NK-92 (cell line): Measurements from ENCODE around the gene B4GALT7.

ENCODE experiments used
- DNase-seq: peaks from one replicate; lab custom pipeline; 2025; ENCODE audit not compliant: unreplicated experiment; lab: John Stamatoyannopoulos, UW

B4GALT7 gene

GRCh38 chr5:177593511-177593910 lies 6.4 kb upstream of the B4GALT7 start:
- no peak for DNase-seq

DNA sequence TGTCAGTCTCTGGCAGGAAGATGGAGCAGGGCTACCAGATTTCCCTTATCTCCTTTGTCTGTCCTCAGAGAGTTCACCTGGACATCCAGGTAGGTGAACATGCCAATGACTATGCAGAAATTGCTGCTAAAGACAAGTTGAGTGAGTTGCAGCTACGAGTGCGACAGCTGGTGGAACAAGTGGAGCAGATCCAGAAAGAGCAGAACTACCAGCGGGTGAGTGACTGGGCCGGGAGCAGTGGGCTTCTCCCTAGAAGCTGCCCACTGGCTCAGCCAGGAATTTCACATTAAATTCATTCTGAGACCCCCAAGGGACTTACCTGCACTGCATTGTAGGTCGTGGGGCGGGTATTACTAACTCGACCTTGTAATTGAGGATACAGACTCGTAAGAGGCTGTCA lies 5.9 kb upstream of the B4GALT7 start:
- no peak for DNase-seq

DNA sequence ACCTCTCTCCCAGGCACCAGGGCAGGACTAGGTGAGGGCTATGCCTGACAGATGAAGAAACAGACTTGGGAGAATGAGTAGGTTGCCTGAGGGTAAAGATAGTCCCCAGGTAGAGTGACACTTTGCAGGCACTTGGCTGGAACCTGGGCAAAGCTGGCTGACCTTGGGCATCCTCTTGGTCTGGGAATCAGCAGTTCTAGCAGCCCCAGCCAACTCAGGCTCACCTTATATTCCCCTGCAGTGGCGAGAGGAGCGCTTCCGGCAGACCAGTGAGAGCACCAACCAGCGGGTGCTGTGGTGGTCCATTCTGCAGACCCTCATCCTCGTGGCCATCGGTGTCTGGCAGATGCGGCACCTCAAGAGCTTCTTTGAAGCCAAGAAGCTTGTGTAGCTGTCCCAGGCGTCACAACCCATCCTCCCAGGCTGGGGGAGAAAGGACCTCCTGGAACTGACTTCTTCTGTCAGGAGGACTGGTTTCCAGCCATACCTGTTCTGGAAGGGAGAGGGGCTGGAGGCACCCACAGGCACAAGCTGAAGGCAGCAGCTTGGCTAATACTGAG lies 4.8 kb upstream of the B4GALT7 start:
- DNase-seq: no peak

- DNase-seq: no peak
Measured at GRCh38 chr5:177595991-177596774, 3.7 kb upstream of the B4GALT7 start.

DNA sequence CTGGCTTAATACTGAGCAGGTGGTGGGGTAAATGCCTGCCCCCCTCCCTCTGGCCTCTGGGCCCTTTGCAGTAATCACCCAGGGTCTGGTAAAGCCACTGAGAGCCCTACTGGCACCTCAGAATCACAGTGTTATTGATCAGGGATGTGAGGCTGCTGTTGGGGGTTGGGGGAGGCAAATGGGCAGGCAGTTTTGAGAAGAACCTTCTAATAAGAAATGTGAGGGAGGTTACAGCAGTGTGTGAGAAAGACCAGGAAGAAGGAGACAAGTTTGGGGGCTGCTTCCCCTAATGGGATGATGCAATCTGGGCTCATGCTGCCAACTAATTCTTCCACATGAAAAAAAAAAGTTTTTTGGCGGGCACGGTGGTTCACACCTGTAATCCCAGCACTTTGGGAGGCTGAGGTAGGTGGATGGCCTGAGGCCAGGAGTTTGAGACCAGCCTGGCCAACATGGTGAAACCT lies 3.1 kb upstream of the B4GALT7 start:
- no peak for DNase-seq

DNA sequence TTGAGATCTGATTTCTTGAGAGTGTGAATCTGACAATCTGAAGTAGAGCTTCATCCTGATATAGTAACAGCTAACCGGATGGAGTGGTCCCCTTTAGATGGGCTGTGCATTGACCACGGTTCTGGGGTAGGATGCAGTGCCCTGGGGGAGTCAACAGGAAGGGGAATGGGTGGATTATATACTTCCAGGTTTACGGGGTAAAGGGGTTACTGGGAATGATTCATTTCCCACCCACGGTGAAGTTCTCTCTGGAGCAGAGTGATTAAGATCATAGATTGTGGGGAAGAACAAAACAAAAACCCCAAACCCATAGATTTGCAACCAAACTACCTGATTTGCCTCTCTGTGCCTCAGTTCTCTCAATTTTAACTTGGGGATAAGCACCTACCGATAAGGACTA lies 1.5 kb upstream of the B4GALT7 start:
- no peak for DNase-seq

DNA sequence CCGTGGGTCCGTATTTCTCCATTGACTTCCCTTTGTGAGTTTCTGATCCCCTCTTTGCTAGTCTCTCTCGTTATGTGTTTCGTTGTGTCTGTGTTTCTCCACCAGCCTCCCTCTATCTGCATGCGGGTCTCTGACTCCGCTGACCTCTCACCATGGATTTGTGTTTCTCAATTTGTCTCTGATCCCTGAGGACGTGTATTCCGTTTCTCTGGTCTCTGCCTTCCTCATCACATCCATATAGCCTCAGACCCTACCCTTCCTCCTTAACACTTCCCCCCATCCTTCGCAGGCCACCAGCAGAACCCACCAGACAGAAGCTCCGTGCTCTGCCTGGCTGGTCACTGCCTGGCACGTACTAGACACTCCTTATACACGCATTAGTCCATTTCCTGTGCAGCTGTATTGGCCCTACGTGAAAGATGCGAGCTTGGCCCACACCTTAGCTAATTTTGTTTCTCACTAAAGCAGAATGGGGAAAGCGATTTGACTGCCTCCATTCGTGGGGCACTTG lies 631 bp downstream of the B4GALT7 start:
- no peak for DNase-seq

- no peak for DNase-seq
Measured at GRCh38 chr5:177601126-177601525, 1.2 kb downstream of the B4GALT7 start.

- no peak for DNase-seq
Measured at GRCh38 chr5:177601577-177602457, 1.9 kb downstream of the B4GALT7 start.

- DNase-seq: no peak
Measured at GRCh38 chr5:177602458-177602830, 2.5 kb downstream of the B4GALT7 start.

DNA sequence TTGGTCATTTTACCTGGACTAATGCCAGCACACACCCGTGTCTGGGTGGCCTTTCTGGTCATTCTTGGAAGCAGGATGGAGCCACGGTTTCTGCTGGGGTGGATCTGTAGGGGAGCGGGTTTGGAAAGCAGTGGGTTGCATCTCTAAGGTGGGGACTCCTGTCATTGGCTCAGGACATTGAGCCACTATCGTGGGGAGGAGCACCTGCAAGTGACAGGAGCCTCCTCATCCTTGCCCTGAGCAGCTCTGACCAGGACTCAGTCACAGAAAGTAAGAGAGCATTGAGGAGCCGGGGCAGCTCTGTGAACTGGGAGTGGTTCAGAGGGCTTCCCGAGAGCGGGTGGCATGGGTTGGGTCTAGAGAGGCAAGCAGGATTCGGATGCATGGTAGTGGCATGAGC lies 3.7 kb downstream of the B4GALT7 start:
- DNase-seq: no peak

DNA sequence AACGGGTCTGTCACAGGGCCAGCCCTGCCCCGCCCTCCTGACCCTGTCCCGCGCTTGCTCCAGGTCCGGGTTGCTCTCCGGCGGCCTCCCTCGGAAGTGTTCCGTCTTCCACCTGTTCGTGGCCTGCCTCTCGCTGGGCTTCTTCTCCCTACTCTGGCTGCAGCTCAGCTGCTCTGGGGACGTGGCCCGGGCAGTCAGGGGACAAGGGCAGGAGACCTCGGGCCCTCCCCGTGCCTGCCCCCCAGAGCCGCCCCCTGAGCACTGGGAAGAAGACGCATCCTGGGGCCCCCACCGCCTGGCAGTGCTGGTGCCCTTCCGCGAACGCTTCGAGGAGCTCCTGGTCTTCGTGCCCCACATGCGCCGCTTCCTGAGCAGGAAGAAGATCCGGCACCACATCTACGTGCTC lies 4.2 kb downstream of the B4GALT7 start:
- no peak for DNase-seq

DNA sequence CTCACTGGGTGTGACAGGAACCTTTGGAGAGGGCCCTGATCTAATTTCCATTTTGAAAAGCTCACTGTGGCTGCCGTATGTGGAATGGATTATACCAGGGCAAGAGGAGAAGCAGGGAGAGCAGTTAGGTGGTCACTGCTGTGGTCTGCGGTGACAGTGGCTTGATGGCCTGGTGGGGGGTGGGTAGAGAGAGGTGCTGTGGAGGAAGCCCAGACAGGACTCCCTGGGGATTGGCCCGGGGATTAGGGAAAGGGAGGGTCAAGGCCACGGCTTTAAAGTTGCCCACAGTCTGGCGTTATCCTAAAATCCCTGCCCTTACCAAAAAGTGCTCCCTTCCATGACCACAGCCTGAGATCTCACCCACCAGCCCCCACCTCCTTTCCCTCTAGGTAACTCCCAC lies 4.7 kb downstream of the B4GALT7 start:
- DNase-seq: no peak

DNA sequence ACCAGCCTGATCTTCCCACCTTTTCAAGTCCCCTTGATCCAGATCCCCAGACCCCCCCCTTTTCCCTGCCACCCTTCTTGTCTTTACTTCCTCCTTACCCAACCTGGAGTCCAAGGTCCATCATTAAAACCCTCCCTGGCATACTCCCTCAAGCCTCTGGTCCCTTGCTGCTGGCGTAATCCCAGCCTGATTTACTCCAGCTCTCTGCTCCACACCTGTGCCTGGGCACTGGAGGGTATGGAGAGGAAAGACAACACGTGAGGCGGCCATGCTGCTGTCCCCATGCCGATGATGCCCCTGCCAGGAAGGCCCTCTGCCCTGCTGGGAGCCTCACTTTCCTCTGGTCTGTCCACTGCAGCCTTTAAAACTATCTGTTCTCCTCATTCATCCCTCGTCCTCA lies 5.1 kb downstream of the B4GALT7 start:
- no peak for DNase-seq

GRCh38 chr5:177605667-177606066 lies 5.7 kb downstream of the B4GALT7 start:
- no peak for DNase-seq

- no peak for DNase-seq
Measured at GRCh38 chr5:177606071-177607051, 6.4 kb downstream of the B4GALT7 start.

GRCh38 chr5:177607115-177607451 lies 7.2 kb downstream of the B4GALT7 start:
- DNase-seq: no peak

GRCh38 chr5:177607452-177608192 lies 7.7 kb downstream of the B4GALT7 start:
- DNase-seq: no peak

DNA sequence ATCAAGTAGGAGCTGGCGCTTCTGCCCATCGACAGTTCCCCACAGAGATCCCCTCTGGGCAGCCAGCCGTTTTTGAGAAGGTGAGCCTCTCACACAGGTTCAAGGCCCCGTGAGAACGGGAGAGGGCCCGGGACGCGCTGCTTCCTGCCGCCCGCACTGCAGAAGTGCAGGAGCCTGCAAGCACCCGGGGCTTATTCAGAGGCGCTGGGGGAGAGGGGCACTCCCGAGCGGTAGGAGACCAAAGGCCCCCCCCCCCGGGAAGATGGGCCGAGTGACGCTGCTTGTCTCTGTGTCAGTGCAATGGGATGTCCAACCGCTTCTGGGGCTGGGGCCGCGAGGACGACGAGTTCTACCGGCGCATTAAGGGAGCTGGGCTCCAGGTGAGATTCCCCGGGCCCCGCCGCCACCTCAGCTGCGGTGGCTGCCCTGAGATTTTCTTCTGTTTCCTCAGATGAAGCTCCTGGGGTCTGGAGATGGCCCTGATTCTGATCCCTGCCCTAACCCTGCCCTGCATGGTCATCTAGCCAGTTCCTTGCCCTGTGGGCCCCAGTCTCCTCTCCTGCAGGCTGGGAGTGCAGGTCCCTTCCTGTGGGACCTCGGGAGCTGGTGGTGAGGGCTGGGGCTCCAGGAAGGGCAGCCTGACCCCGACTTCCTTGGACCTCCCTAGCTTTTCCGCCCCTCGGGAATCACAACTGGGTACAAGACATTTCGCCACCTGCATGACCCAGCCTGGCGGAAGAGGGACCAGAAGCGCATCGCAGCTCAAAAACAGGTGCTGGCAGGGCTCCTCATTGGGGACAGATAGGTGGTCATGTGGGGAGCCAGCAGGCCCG lies 8.5 kb downstream of the B4GALT7 start:
- no peak for DNase-seq
